Endothelial cell of umbilical vein (primary cell): Measurements from ENCODE around the gene NLRP8. TPM values are rescaled to one million over a fixed set of nuclear protein-coding genes. Genes with fewer than 3 reads are reported as not detected.

Source experiments
- BruUV-seq: library from RNA; stranded (reverse); fragments of 400-500 nt; replicated peaks from 2 replicates; lab custom pipeline; 2021; lab: Mats Ljungman, UMichigan
- CTCF ChIA-PET: fragments of 300-600, 350-600 bp; sonication (Branson Sonifier 250); formaldehyde crosslinking; loops from one replicate; lab custom pipeline; 2021; ENCODE audit warnings: antibody characterized with exemption, inconsistent platforms; lab: Charles Lee
- POLR2A ChIA-PET: fragments of 300-600, 350-600 bp; sonication (Branson Sonifier 250); formaldehyde crosslinking; loops from one replicate; lab custom pipeline; 2021; ENCODE audit warnings: antibody characterized with exemption, inconsistent platforms; lab: Charles Lee
- DNase-seq: peaks from one replicate; pipeline ENCODE4 v3.0.0-alpha.2; 2011; ENCODE audit warnings: low read depth, low spot score
- FAIRE-seq: peaks from 2 replicates; lab custom pipeline; 2011; peaks lifted over from hg19 to GRCh38; lab: Jason Lieb, UNC
- H2AFZ ChIP-seq: 2 replicates; pipeline ENCODE4 v1.6.0; 2012; ENCODE audit warnings: low read depth, low read length, control low read depth, inconsistent platforms
- H3K27ac ChIP-seq: 2 replicates; pipeline ENCODE4 v1.5.1; 2011; ENCODE audit warnings: low read depth, mild to moderate bottlenecking, control low read depth, low read length, moderate library complexity; ENCODE audit not compliant: insufficient read depth
- H3K27me3 ChIP-seq, 2 experiments: 2 replicates each; pipeline versions ENCODE4 v1.6.0 to v1.6.1; 2011; ENCODE audit warnings: low read length in 2 of 2, mixed read lengths in 1 of 2; ENCODE audit not compliant: control insufficient read depth in 2 of 2, insufficient read depth in 2 of 2
- H3K36me3 ChIP-seq, 2 experiments: 2 replicates in 1 of 2; 3 replicates in 1 of 2; pipeline ENCODE4 v1.5.1; 2011; ENCODE audit warnings: low read length in 2 of 2, mild to moderate bottlenecking in 1 of 2, moderate library complexity in 1 of 2; ENCODE audit not compliant: control insufficient read depth in 2 of 2, insufficient read depth in 2 of 2; ENCODE audit errors: extremely low read depth in 1 of 2
- H3K4me1 ChIP-seq: 3 replicates; pipeline ENCODE4 v1.5.1; 2011; ENCODE audit warnings: mild to moderate bottlenecking, low read length; ENCODE audit not compliant: control insufficient read depth, insufficient read depth; ENCODE audit errors: extremely low read depth
- H3K4me2 ChIP-seq: 2 replicates; pipeline ENCODE4 v1.6.1; 2011; ENCODE audit warnings: low read length, control low read depth, mixed read lengths; ENCODE audit not compliant: insufficient read depth
- H3K4me3 ChIP-seq, 3 experiments: fragments of 200-600 bp in 1 of 3; sonication (generic), shearing (Covaris generic) in 1 of 3; replicated peaks in 1 of 3; 2 replicates each; pipeline ENCODE4 v1.5.1; 2011 to 2016; ENCODE audit warnings: control low read depth in 3 of 3, low read length in 3 of 3, mild to moderate bottlenecking in 2 of 3, inconsistent platforms in 1 of 3, low read depth in 1 of 3, moderate library complexity in 1 of 3; ENCODE audit not compliant: insufficient read depth in 1 of 3
- H3K79me2 ChIP-seq: 2 replicates; pipeline ENCODE4 v1.6.0; 2012; ENCODE audit warnings: low read length, inconsistent platforms; ENCODE audit not compliant: control insufficient read depth, insufficient read depth
- H3K9ac ChIP-seq: replicated peaks from 2 replicates; pipeline ENCODE3; 2011; ENCODE audit warnings: low read length, control low read depth; ENCODE audit not compliant: insufficient read depth; ENCODE audit errors: extremely low read depth
- H3K9me1 ChIP-seq: replicated peaks from 3 replicates; pipeline ENCODE4 v1.6.0; 2011; ENCODE audit warnings: mild to moderate bottlenecking, low read length; ENCODE audit not compliant: control insufficient read depth, insufficient read depth; ENCODE audit errors: extremely low read depth
- H3K9me3 ChIP-seq: replicated peaks from 2 replicates; pipeline ENCODE4 v1.5.1; 2012; ENCODE audit warnings: low read length, inconsistent platforms; ENCODE audit not compliant: control insufficient read depth, insufficient read depth
- H4K20me1 ChIP-seq: replicated peaks from 2 replicates; pipeline ENCODE3; 2011; ENCODE audit warnings: mild to moderate bottlenecking, low read length; ENCODE audit not compliant: control insufficient read depth, insufficient read depth; ENCODE audit errors: extremely low read depth
- CTCF ChIP-seq, 2 donors: IDR thresholded peaks; 1 replicate in 1 of 2; 2 replicates in 1 of 2; pipeline ENCODE4 v1.5.1; 2011; ENCODE audit warnings: low read length in 2 of 2, mild to moderate bottlenecking in 2 of 2, moderate library complexity in 2 of 2, control low read depth in 1 of 2, inconsistent platforms in 1 of 2, low read depth in 1 of 2; ENCODE audit not compliant: insufficient read depth in 1 of 2; ENCODE audit errors: extremely low read depth in 1 of 2
- EZH2 ChIP-seq: IDR thresholded peaks from 2 replicates; pipeline ENCODE4 v1.6.1; 2012; ENCODE audit warnings: borderline replicate concordance, low read depth, mild to moderate bottlenecking, moderate library complexity, low read length, inconsistent platforms; ENCODE audit not compliant: severe bottlenecking
- FOS ChIP-seq: IDR thresholded peaks from 2 replicates; pipeline ENCODE4 v1.6.1; 2011; ENCODE audit warnings: mild to moderate bottlenecking, low read length, moderate library complexity, borderline replicate concordance; ENCODE audit not compliant: insufficient read depth
- GATA2 ChIP-seq: IDR thresholded peaks from 2 replicates; pipeline ENCODE4 v1.7.0; 2011; ENCODE audit warnings: low read depth, mild to moderate bottlenecking, moderate library complexity, mixed read lengths, low read length; ENCODE audit not compliant: insufficient read length, insufficient read depth
- JUN ChIP-seq: IDR thresholded peaks from 2 replicates; pipeline ENCODE4 v1.6.1; 2011; ENCODE audit warnings: borderline replicate concordance, low read depth; ENCODE audit not compliant: insufficient read length, insufficient read depth
- MAX ChIP-seq: IDR thresholded peaks from 2 replicates; pipeline ENCODE4 v1.6.1; 2011; ENCODE audit not compliant: insufficient read depth, insufficient read length
- MYC ChIP-seq: IDR thresholded peaks from one replicate; pipeline ENCODE4 v1.6.1; 2011; ENCODE audit warnings: mild to moderate bottlenecking, low read depth, low read length
- POLR2A ChIP-seq: IDR thresholded peaks from 2 replicates; pipeline ENCODE4 v1.6.1; 2012; ENCODE audit warnings: low read depth, mild to moderate bottlenecking, control low read depth, low read length
- POLR2AphosphoS5 ChIP-seq: IDR thresholded peaks from 2 replicates; pipeline ENCODE4 v1.6.1; 2012; ENCODE audit warnings: low read depth, mild to moderate bottlenecking, control low read depth, low read length, moderate library complexity; ENCODE audit not compliant: insufficient read depth
- dilution Hi-C: fragments of 300-500 bp; cut with MboI; formaldehyde crosslinking; loops from one replicate; pipeline ENCODE4 v1.15.0; 2019; ENCODE audit warnings: low sequenced_read_pairs; ENCODE audit not compliant: extremely low pct_ligation_motif_present
- intact Hi-C: fragments of 100-400 bp; cut with micrococcal nuclease; formaldehyde crosslinking; loops from one replicate; pipeline ENCODE4 v1.10.0; 2022
- polyA plus RNA-seq, 4 experiments: library from polyadenylated mRNA; depleted of rRNA in 3 of 4; stranded (reverse) in 3 of 4; unstranded in 1 of 4; fragments of >200 nt; gene quantifications; 2 replicates each; pipeline versions ENCODE4 v1.2.1 to v1.2.3, GENCODE V29; 2011 to 2012; ENCODE audit warnings: missing spikeins in 1 of 4
- total RNA-seq: library from RNA; stranded (reverse); gene quantifications from 2 replicates; pipeline ENCODE4 v1.2.3, GENCODE V29; 2021

NLRP8 gene
- total and polyA plus RNA-seq, 2 donors (not counting 3 experiments of a cell fraction or from before 2014, with no cell fraction given): not detected

GRCh38 chr19:55939206-55939605, 8.4 kb upstream of the NLRP8 start:
- Histone ChIP-seq H3K9me1 (no peaks in the 10 kb centered on the region), H3K9me3 (peaks cover 2% of the 10 kb centered on the region), H3K4me2 (no peak overlapping the region), H2AFZ (no peak overlapping the region), H3K9ac (no peak overlapping the region), H3K4me3 (no peak overlapping the region), H3K36me3 (no peaks in the 10 kb centered on the region), H4K20me1 (no peaks in the 10 kb centered on the region), H3K79me2 (no peaks in the 10 kb centered on the region), H3K27ac (no peak overlapping the region), H3K4me1 (no peaks in the 10 kb centered on the region), H3K27me3 (no peaks in the 10 kb centered on the region)
- BruUV-seq: no TSS peak
- dilution Hi-C loops: no loop called here
- FAIRE-seq: no peak
- CTCF ChIA-PET: no interaction called here
- POLR2A ChIA-PET: no interaction called here
- intact Hi-C loops: no loop called here
- DNase-seq: no peak
- TF ChIP-seq EZH2 (no peak), MAX (no peak), POLR2AphosphoS5 (no peak), CTCF (IDR thresholded peaks at IDR 0.05; ENCODE audit: extremely low read depth in 1 of 2, insufficient read depth in 1 of 2, low read depth in 1 of 2, low read length in 2 of 2) (no peak), JUN (no peak), POLR2A (no peak), MYC (no peak), FOS (no peak), GATA2 (no peak)
